ENCODE data around the gene VPS13D.

DNA sequence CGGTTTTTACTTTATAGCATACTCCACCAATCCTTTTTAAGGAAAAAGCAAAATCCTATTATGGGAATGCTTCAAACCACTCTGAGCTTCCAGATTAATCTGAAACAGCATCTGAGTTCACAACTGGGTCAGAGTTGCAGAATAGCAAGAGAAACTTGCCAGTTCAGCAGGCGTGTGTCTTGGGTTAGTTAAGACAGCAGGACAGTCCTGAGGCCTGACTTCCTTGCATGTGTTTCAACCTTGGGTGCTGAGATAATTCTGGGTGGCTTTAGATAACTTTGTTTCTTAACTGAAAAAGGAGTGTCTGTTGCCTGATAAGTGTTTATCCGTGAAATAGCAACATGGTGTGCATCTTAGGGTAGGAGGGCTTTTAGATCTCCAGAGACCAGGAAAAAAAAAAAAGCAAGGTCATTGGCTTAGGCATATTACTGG, 218.9 kb downstream of the VPS13D start:
- TF ChIP-seq POLR2A (IDR thresholded peaks at IDR 0.05) = peak in 1 of 2 donors; percentile 40
- TF ChIP-seq, protein P1, sequence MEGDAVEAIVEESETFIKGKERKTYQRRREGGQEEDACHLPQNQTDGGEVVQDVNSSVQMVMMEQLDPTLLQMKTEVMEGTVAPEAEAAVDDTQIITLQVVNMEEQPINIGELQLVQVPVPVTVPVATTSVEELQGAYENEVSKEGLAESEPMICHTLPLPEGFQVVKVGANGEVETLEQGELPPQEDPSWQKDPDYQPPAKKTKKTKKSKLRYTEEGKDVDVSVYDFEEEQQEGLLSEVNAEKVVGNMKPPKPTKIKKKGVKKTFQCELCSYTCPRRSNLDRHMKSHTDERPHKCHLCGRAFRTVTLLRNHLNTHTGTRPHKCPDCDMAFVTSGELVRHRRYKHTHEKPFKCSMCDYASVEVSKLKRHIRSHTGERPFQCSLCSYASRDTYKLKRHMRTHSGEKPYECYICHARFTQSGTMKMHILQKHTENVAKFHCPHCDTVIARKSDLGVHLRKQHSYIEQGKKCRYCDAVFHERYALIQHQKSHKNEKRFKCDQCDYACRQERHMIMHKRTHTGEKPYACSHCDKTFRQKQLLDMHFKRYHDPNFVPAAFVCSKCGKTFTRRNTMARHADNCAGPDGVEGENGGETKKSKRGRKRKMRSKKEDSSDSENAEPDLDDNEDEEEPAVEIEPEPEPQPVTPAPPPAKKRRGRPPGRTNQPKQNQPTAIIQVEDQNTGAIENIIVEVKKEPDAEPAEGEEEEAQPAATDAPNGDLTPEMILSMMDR (IDR thresholded peaks at IDR 0.05 in 4 of 5, conservative IDR thresholded peaks at IDR 0.05 in 1 of 5) = no peak
